HG03025 (cell line): ENCODE data around the gene NFKBIA.
"Not testable (repeated sequence)": the region's sequence is repeated elsewhere in the genome, so short reads cannot be mapped to it uniquely, and the experiment has no call there.

Source experiments
- ATAC-seq: cut with Tn5 transposase; IDR thresholded peaks from one replicate; pipeline ENCODE4 v1.9.1; 2021; ENCODE audit warnings: mild to moderate bottlenecking, moderate library complexity; ENCODE audit not compliant: unreplicated experiment, low FRiP score

Gene NFKBIA

DNA sequence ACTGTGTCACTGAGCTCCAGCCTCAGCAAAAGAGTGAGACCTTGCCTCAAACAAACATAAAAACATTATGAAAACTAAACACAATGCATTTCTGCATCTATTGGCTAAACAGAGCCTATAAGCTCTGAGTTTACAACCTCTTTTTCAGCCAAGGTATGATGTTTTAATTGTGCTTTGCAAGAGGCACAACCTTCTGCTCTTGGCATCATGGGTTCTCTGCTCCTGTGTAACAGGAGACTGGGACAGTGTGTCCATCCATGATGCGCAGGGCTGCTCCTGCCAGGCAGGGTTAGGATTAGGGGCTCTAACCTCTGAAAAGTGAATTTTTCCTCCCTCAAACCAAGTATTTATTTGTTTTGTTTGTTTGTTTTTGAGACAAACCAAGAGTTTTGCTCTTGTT lies 5.0 kb upstream of the NFKBIA start:
- ATAC-seq, result no peak

DNA sequence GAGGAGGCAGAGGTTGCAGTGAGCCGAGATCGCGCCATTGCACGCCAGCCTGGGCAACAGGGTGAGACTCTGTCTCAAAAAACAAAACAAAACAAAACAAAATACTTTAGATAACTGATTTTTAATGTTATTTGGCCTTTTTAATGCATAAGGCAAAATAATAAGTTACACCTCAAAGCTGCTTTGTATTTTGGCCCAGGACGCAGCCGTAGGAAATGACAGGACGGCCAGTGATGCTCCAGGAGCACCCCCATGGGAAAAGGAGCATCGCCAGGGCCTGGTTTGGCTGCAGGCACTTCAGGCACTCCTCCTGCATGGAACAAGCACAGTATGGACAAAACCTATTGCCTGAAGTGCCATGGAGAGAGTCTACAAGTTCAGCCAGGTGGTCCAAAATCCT lies 3.5 kb upstream of the NFKBIA start:
- no peak for ATAC-seq

DNA sequence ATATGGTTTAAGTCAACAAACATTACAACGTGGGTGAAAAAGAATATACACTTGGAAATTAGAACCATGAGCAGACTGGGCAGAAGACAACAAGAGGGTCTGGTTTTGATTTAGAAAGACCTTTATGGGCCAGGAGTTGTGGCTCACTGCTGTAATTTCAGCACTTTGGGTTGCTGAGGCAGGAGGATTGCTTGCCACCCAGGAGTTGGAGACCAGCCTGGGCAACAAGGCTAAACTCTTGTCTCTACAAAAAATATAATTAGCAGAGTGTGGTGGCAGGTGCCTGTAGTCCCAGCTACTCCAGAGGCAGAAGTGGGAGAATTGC lies 2.7 kb upstream of the NFKBIA start:
- no peak for ATAC-seq

DNA sequence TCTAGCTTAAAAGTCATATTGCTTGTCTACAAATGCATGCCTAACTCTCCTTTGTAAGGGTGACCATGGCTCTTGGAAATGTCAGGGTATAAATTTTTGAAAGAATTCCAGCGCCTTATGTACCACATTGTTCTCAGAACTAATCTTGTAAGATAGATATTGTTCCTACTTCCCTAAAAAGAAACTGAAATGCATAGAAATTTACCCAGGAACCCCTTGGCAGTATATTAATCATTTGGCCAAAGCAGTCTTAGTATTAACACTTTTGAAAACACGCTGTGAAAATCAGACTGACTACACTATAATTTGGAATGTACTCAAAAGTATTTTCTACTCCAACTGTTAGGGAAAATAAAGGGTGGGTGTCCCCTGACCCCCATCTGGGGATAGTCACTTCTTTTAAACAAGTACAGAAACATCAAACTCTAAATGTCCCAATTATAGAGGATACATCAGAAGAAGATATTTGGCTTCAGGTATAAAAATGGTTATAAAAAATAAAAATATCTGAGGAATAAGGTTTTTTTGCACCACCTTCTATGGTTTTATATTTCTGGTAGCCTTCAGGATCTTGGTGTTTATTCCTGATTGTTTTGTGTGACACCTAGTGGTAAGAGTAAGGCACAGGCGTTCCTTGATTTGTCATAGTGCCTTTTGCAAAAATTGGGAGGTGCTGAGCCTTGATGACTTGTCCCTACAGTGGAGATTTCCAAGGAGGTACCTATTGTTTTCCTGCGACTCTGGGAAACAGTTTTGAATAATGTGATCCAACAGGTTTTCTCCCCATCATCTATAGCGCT lies 2.2 kb upstream of the NFKBIA start:
- ATAC-seq, result no peak

DNA sequence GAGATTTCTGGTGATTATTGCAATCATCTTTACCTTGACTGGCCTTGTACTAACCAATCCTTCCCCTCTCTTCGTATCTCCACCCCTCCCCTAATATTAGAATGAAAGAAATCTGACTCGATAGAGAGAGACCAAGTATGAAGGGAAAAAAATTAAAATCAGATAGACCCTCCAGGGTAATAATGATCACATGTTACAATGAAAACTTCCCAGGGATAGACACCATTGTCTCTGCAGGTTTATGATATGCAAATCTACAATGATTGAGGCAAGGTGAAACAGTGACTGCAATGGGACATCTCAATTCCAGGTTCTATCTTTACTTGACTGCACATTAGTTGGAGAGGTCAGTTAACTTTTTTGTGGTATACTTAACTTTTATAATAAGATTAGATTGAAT lies 1.5 kb upstream of the NFKBIA start:
- ATAC-seq, result no peak

DNA sequence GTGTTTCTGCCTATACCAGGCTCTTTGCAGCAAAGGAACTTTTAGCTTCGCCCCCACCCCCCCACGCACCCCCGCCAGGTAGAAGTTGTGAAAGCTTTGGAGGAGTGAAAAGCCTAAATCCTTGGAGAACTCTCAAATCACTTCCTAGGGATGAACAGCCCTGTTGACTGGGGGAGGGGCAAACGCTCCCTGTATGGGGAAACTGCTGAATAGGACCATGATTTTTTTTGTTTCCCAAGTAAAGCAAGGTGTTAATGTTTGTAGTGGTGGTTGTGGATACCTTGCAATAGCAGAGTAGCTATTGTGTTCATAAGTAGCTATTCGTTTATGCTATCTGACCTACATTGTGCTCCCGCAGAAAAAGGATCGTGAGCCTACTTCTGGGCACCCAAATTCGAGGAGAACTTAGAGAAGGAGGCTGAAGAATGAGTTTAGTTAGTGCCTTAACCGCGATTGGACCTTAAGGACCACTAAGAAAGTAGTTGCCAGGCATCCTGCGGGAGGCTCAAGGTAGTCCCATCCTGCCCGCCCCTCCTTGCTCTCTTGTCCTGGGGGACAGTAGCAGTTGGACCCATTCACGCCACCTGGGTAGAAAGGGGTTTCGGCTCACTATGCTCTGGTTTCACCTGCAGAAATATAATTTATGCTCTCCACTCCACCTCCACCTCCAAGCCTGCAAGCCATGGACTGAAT lies 901 bp upstream of the NFKBIA start:
- ATAC-seq, result no peak

DNA sequence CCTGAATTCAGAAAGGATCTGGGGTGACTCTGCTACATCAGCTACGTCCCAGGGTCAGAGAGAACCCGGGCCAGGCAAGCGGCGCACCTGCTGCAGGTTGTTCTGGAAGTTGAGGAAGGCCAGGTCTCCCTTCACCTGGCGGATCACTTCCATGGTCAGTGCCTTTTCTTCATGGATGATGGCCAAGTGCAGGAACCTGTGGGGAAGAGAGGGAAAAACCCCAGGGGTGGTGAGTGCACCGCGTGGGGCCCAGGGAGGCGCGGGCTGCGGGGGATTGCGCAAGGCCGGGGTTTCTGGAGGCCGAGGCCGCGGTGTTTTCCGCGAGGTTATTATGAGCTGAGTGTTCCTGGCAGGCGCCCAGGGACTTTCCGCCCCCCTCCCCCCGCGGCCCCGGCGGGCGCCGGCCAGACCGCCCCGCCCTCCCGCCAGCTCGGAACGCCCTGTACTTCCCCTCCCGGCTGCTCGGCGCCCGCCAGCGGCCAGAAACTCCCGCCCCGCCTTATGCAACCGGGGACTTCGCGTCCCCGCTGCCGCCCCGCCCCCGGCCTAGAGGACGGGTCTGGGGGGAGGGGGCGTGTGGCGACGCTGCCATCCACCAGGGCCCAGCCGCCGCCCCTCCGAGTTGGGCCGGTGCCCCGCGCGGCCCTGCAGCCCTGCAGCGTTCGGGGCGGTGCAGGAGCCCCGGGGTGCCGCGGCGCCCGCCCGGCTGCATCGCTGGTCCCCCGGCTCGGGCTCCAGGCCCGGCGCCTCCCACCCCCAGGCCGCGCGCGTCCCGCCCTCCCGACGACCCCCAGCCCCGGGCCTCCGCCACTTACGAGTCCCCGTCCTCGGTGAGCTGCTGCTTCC lies 723 bp downstream of the NFKBIA start:
- ATAC-seq, result peak; percentile 44

DNA sequence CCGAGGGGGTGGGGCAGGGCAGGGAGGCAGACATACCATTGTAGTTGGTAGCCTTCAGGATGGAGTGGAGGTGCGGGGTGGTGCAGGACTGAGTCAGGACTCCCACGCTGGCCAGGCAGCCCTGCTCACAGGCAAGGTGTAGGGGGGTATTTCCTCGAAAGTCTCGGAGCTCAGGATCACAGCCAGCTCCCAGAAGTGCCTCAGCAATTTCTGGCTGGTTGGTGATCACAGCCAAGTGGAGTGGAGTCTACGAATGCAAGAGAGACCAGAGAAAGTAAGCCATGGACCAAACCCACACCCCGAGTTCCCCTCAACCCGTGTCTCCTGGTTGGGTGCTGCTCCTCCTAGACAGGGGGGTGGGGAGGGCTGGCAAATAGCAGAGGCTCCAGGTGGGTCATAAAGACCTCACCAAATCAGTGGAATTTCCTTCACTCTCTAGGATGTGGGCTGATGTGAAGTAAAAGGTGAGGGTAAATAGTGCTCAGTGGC lies 1.4 kb downstream of the NFKBIA start:
- ATAC-seq, result no peak

DNA sequence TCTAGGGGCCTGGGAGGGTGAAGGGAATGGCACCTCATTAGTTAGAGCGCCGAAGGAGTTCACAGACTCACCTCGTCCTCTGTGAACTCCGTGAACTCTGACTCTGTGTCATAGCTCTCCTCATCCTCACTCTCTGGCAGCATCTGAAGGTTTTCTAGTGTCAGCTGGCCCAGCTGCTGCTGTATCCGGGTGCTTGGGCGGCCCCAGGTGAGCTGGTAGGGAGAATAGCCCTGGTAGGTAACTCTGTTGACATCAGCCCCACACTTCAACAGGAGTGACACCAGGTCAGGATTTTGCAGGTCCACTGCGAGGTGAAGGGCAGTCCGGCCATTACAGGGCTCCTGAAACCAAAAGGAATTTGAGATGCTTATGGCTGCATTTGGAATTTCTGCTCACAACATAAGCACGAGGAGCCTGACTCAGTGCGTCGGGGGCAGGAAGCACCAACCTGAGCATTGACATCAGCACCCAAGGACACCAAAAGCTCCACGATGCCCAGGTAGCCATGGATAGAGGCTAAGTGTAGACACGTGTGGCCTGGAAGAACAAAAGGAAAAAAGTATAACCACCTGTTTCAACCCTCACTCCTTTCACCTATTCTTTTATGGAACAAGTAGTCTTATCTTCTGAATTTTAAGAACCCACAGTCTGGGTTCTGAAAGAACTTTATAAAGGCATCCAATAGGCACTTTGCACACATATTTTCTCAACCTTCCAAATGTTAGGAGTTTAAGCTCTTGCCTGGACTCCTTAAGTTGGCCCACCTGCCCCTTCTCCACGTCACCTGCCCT lies 2.0 kb downstream of the NFKBIA start:
- no peak for ATAC-seq

DNA sequence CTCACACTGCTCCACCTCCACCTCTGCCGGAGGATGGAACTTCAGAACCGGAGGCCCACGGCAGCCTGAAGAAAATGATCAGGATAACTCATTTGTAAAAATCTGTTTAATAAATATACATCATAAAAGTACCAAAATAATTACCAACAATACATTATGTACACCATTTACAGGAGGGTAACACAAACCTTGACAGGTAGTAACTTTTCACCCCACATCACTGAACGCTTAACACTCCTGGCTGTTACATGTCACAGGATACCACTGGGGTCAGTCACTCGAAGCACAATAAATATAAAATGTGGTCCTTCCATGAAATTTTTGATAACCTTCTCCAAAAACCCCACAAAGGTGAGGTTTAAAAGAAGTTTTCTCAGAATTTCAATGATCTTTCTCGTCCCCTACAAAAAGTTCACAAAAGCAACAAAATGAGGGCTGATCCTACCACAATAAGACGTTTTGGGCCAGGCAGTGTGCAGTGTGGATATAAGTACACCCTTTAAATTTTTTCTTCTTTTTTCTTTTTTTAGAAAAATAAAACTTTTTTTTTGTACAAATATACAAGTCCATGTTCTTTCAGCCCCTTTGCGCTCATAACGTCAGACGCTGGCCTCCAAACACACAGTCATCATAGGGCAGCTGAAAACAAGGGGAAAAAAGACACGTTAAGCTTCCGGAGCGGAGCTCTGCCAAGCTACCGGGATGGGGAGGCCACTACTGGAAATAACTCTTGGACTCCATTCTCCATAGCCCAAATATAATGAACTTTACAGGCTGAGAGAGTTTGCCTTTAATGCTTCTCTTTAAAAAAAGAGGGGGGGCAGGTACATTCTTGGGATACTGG lies 2.9 kb downstream of the NFKBIA start:
- ATAC-seq, result no peak

DNA sequence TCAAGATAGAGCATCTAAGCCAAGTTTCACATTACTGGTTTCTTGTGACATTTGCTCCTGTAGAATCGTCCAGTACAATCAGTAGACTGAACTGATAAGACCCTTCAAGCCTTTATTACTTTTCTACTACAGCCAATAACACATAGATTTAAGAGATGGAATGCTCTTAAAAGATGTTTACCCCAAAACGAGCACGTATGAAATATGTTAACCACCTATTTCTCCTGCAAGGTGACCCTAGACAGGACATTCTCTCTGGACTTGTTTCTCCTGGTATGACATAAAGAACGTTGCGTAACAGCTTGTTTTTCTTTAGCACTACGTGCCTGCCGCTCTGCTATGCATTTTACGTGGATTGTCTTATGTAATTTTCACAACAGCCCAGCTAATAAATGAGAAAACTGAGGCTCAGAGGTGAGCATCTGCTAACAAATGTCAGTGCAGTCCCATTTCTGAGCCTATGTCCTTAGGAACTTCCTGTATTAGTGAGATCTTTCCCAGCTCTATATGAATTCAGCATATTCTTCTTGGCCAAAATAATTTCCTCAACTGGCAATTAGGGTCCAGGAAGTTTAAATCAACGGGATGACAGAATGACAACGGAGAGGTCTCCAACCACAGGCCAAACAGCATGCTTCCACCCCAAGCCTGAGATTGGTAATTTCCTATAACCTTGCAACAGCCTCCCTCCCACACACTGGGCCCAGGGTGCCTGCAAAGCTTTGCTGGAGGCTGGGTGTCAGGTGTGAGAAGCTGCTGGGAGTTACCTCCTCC lies 3.7 kb downstream of the NFKBIA start:
- ATAC-seq, result no peak

DNA sequence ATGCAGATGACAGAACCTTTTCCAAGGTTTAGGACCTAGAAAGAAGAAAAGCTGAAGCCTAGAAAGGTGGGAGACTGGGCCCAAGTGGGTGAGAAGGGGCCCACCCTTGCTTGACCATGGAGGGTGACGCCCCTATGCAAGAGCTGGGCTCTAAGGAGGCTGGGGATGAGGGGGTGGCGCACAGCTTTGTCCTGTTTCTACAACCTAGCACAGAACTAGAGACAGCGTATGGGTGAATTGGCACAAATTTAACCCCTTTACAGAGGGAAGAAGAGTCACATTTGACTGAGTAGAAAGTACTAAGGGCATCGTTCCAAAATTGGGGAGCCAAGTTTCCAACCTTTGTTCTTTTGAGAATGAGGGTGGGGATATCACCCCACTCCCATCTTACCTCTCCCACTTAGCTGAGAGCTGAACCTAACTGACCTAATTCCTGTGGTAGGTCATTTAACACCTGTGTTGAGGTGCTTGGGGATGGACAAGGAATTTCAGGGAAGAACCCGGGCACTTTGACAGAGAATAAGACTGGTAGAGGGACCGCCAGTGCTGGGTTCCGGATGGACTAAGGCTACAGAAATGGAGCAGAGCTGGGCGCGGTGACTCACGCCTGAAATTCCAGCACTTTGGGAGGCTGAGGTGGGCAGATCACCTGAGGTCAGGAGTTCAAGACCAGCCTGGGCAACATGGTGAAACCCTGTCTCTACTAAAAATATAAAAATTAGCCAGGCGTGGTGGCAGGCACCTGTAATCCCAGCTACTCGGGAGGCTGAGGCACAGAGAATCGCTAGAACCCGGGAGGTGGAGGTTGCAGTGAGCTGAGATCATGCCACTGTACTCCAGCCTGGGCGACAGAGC lies 5.2 kb downstream of the NFKBIA start:
- no peak for ATAC-seq

DNA sequence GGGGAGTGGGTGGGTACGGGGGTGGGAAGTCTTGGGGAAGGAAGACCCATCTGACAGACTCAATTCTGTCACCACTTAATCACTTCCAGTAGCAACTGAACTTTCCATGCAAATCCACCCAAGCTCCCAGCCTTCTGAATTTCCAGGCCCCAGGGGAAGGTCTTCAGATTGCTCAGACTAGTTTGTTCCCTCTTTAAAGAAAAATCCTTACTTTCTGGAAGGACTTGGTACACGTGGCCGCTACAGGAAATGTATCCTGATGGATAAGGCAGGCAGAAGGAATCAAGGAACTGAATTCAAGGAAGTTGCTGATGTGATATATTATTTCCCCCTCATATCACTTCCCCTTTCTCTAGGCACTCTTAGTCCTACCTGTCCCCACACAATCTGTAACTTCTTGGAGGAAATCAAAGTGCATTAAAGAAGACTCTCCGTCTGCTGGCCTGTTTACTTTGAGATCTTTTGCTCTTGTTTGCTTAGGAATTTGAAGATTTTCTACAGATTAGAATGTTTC lies 6.4 kb downstream of the NFKBIA start:
- ATAC-seq, result no peak

DNA sequence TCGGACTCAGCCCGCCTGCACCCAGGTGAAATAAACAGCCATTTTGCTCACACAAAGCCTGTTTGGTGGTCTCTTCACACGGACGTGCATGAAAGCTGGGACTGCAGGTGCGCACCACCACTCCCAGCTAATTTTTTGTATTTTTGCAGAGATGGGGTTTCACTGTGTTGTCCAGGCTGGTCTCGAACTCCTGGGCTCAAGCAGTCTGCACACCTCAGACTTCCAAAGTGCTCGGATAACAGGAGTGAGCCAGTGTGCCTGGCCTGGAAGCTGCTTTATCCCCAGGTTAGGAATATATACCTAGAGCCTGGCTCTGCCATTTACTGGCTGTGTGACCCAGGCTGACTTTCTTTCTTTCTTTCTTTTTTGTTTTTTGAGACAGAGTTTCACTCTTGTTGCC lies 7.9 kb downstream of the NFKBIA start:
- ATAC-seq, result not testable (repeated sequence)

DNA sequence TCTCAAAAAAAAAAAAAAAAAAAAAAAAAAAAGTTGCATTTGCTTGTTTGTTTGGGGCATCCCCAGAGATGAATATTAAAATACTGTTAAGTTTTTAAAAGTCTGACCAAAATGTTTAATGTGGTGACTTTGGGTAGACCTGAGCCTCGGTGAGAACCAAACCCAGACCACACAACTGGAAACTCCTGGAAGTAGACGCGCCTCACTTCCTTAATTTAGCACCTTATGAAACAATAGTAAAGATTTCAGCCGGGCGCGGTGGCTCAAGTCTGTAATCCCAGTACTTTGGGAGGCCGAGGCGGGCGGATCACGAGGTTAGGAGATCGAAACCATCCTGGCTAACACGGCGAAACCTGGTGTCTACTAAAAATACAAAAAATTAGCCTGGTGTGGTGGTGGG lies 9.3 kb downstream of the NFKBIA start:
- no peak for ATAC-seq

DNA sequence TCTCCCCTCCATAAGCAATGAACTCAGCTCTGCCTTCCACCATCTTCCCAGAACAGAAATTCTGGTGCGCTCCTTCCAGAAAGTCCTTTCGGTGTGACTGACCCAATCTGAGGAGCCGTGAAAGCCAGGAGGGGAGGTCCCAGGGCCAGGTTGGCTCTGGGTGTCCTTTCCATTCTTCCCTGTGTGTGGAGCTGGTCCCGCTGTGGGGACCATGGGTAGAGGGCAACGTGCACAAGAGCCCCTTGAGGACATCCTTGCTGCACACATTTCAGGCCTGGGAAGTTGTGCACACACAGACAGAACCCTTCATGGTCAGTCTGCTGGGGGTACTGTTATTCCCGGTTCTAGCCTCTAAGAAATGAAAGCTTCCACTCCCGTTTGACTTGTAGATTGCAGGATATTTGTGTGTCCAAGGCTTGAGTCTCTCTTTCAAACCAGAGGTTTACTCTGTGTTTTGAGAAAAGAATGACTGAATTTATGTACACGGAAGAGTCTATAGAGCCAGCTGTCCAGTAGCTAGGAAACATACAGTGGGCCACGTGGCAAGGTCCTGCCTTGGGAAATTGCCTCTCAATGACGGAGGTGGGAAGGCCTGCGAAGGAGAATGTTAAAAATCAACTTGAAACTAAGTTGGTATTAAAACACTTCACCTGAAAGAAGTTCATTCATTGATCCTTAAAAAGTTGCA lies 10.1 kb downstream of the NFKBIA start:
- ATAC-seq, result no peak

DNA sequence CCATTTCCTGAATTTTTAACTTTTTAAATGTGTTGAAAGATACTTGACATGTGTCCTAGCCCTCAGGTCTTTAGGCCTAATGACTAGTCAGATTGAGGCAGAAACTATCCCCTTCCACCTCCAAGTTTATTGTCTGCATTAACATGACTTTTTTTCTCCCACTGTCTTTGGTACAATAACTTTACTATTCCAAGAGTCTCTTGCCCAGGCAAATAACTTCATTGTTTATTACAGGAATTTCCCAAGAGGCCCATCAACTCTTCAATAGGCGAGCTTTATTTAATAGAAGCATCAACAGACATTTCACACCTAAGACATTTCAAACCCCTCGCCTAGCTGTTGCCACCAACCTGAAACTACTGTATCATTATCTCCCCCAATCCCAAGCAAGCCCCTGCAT lies 10.7 kb downstream of the NFKBIA start:
- ATAC-seq, result no peak
